GM23338 (cell line): ENCODE data around the gene TBC1D32. TPM values are rescaled to one million over a fixed set of nuclear protein-coding genes. Genes with fewer than 3 reads are reported as not detected.

ENCODE experiments used
- ATAC-seq: fragments of 200-7000 bp; cut with Tn5 transposase; 3 replicates; pipeline ENCODE4 v1.9.1; 2020
- DNase-seq: peaks from one replicate; pipeline ENCODE4 v3.0.0-alpha.2; 2015; ENCODE audit warnings: low spot score
- H2AFZ ChIP-seq: fragments of 200-600 bp; sonication (generic); 2 replicates; pipeline ENCODE4 v1.8.0; 2016; ENCODE audit warnings: antibody characterized with exemption, mild to moderate bottlenecking, moderate library complexity
- H3F3A ChIP-seq: fragments of 200-600 bp; sonication (generic); replicated peaks from 2 replicates; pipeline ENCODE4 v1.8.0; 2017; ENCODE audit warnings: antibody characterized with exemption, mixed run types, low read depth
- H3K27ac ChIP-seq: fragments of 200-600 bp; sonication (generic); 2 replicates; pipeline ENCODE4 v1.6.1; 2016; ENCODE audit warnings: low read depth
- H3K27me3 ChIP-seq: fragments of 200-600 bp; sonication (generic); 2 replicates; pipeline ENCODE4 v1.8.0; 2016; ENCODE audit warnings: mild to moderate bottlenecking, mixed run types, moderate library complexity; ENCODE audit not compliant: insufficient read depth
- H3K36me3 ChIP-seq: fragments of 200-600 bp; sonication (generic); 2 replicates; pipeline ENCODE4 v1.8.0; 2016; ENCODE audit warnings: mild to moderate bottlenecking; ENCODE audit not compliant: insufficient read depth
- H3K4me1 ChIP-seq: fragments of 200-600 bp; sonication (generic); 2 replicates; pipeline ENCODE4 v1.8.0; 2016; ENCODE audit warnings: mild to moderate bottlenecking, moderate library complexity; ENCODE audit not compliant: insufficient read depth
- H3K4me2 ChIP-seq: fragments of 200-600 bp; sonication (generic); 2 replicates; pipeline ENCODE4 v1.7.1; 2017; ENCODE audit warnings: mixed run types
- H3K4me3 ChIP-seq: fragments of 200-600 bp; sonication (generic); 2 replicates; pipeline ENCODE4 v1.6.1; 2016; ENCODE audit warnings: mixed run types
- H3K79me2 ChIP-seq: fragments of 200-600 bp; sonication (generic); replicated peaks from 2 replicates; pipeline ENCODE4 v1.8.0; 2017; ENCODE audit warnings: mild to moderate bottlenecking; ENCODE audit not compliant: insufficient read depth
- H3K9me2 ChIP-seq: fragments of 200-600 bp; sonication (generic); 2 replicates; pipeline ENCODE4 v1.8.0; 2017; ENCODE audit not compliant: insufficient read depth
- H4K20me1 ChIP-seq: fragments of 200-600 bp; sonication (generic); replicated peaks from 2 replicates; pipeline ENCODE4 v1.8.0; 2017; ENCODE audit warnings: mild to moderate bottlenecking; ENCODE audit not compliant: insufficient read depth
- H3K27ac Mint-ChIP-seq: 2 replicates; pipeline ENCODE4 v1.8.0; 2020; ENCODE audit warnings: inconsistent platforms, mild to moderate bottlenecking, moderate library complexity, mixed read lengths
- H3K27me3 Mint-ChIP-seq: 3 replicates; pipeline ENCODE4 v1.8.0; 2022; ENCODE audit warnings: low read depth, mild to moderate bottlenecking, moderate library complexity, mixed read lengths, inconsistent platforms; ENCODE audit not compliant: insufficient read depth, poor library complexity
- H3K36me3 Mint-ChIP-seq: 3 replicates; pipeline ENCODE4 v1.8.0; 2021; ENCODE audit warnings: low read depth, mild to moderate bottlenecking, inconsistent platforms, moderate library complexity, mixed read lengths
- H3K4me1 Mint-ChIP-seq: 3 replicates; pipeline ENCODE4 v1.8.0; 2020; ENCODE audit warnings: mild to moderate bottlenecking, inconsistent platforms, mixed read lengths
- H3K4me3 Mint-ChIP-seq: 3 replicates; pipeline ENCODE4 v1.8.0; 2021; ENCODE audit warnings: moderate library complexity, mild to moderate bottlenecking, inconsistent platforms, mixed read lengths
- H3K9me3 Mint-ChIP-seq: 3 replicates; pipeline ENCODE4 v1.8.0; 2020; ENCODE audit warnings: moderate library complexity, mild to moderate bottlenecking, inconsistent platforms, mixed read lengths
- CREB1 ChIP-seq: fragments of 250-450 bp; sonication (Bioruptor Pico); IDR thresholded peaks from 2 replicates; pipeline ENCODE4 v1.5.0; 2020; ENCODE audit warnings: low read depth, mild to moderate bottlenecking, moderate library complexity
- ETS1 ChIP-seq: IDR thresholded peaks from 2 replicates; pipeline ENCODE4 v1.6.1; 2016; ENCODE audit warnings: antibody characterized with exemption
- EZH2 ChIP-seq: fragments of 200-600 bp; sonication (generic); IDR thresholded peaks from one replicate; pipeline ENCODE4 v1.8.0; 2017; ENCODE audit warnings: antibody characterized with exemption, mild to moderate bottlenecking, low read depth; ENCODE audit not compliant: unreplicated experiment
- EZH2phosphoT487 ChIP-seq: fragments of 200-600 bp; sonication (generic); IDR thresholded peaks from one replicate; pipeline ENCODE4 v1.8.1; 2018; ENCODE audit warnings: antibody characterized with exemption; ENCODE audit not compliant: unreplicated experiment
- JUNB ChIP-seq: IDR thresholded peaks from one replicate; pipeline ENCODE4 v1.6.1; 2016; ENCODE audit warnings: antibody characterized with exemption; ENCODE audit not compliant: unreplicated experiment
- NANOG ChIP-seq: IDR thresholded peaks from 2 replicates; pipeline ENCODE4 v1.6.1; 2016; ENCODE audit warnings: antibody characterized with exemption, borderline replicate concordance
- POLR2AphosphoS5 ChIP-seq: IDR thresholded peaks from 2 replicates; pipeline ENCODE4 v1.6.1; 2016; ENCODE audit warnings: antibody characterized with exemption, low read depth
- REST ChIP-seq: IDR thresholded peaks from one replicate; pipeline ENCODE4 v1.6.1; 2018; ENCODE audit warnings: antibody characterized with exemption; ENCODE audit not compliant: unreplicated experiment
- STAT1 ChIP-seq: IDR thresholded peaks from one replicate; pipeline ENCODE4 v1.6.1; 2016; ENCODE audit warnings: antibody characterized with exemption; ENCODE audit not compliant: unreplicated experiment
- ZNF114 ChIP-seq: fragments of 250-450 bp; sonication (Bioruptor Pico); IDR thresholded peaks from 2 replicates; pipeline ENCODE4 v1.5.0; 2020; ENCODE audit warnings: mild to moderate bottlenecking, moderate library complexity
- ZNF331 ChIP-seq: fragments of 250-450 bp; sonication (Bioruptor Pico); IDR thresholded peaks from 2 replicates; pipeline ENCODE4 v1.5.0; 2020; ENCODE audit warnings: low read depth, mild to moderate bottlenecking, moderate library complexity
- ZNF462 ChIP-seq: fragments of 250-450 bp; sonication (Bioruptor Pico); IDR thresholded peaks from 2 replicates; pipeline ENCODE4 v1.5.0; 2020; ENCODE audit warnings: mild to moderate bottlenecking, moderate library complexity
- polyA plus RNA-seq: library from polyadenylated mRNA; unstranded; fragments of >200 nt; fragmentation: Nextera tagmentation; extraction: Ambion mirVana; gene quantifications from 2 replicates; pipeline ENCODE4 v1.2.1, GENCODE V29; 2016
- total RNA-seq: library from RNA; depleted of rRNA; stranded (reverse); fragments of >200 nt; shearing (Covaris generic); gene quantifications from 2 replicates; pipeline ENCODE4 v1.2.3, GENCODE V29; 2014
- TF ChIP-seq, protein P1 (sequence below), 2 experiments: fragments of 200-600 bp in 1 of 2; sonication (generic) in 1 of 2; conservative IDR thresholded peaks; 2 replicates each; pipeline versions ENCODE4 v1.5.1 to v1.6.1; 2016 to 2017; ENCODE audit warnings: antibody characterized with exemption in 2 of 2, low read depth in 2 of 2, mild to moderate bottlenecking in 2 of 2, moderate library complexity in 1 of 2

TBC1D32 gene
- total and polyA plus RNA-seq, 2 experiments from 2014 or later: 8.9 to 10.4 TPM

- ATAC-seq (no peak), DNase-seq (no peak)
- Mint-ChIP-seq H3K36me3 (no peaks in the 10 kb centered on the region), H3K27me3 (peaks cover 2% of the 10 kb centered on the region), H3K9me3 (no peaks in the 10 kb centered on the region), H3K4me3 (no peak overlapping the region), H3K27ac (no peak overlapping the region), H3K4me1 (peaks cover 7% of the 10 kb centered on the region)
- H3K9me2 ChIP-seq: no peaks in the 10 kb centered on the region
- no peak overlapping the region for H3K4me2 ChIP-seq
- peaks cover 8% of the 10 kb centered on the region for H3K4me1 ChIP-seq
- no peaks in the 10 kb centered on the region for H3K79me2 ChIP-seq
- TF ChIP-seq ZNF331: no peak
- no peak for TF ChIP-seq EZH2
- TF ChIP-seq ZNF462 (CRISPR knock-in tag): no peak
- no peak for TF ChIP-seq CREB1
- TF ChIP-seq, protein P1, sequence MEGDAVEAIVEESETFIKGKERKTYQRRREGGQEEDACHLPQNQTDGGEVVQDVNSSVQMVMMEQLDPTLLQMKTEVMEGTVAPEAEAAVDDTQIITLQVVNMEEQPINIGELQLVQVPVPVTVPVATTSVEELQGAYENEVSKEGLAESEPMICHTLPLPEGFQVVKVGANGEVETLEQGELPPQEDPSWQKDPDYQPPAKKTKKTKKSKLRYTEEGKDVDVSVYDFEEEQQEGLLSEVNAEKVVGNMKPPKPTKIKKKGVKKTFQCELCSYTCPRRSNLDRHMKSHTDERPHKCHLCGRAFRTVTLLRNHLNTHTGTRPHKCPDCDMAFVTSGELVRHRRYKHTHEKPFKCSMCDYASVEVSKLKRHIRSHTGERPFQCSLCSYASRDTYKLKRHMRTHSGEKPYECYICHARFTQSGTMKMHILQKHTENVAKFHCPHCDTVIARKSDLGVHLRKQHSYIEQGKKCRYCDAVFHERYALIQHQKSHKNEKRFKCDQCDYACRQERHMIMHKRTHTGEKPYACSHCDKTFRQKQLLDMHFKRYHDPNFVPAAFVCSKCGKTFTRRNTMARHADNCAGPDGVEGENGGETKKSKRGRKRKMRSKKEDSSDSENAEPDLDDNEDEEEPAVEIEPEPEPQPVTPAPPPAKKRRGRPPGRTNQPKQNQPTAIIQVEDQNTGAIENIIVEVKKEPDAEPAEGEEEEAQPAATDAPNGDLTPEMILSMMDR (conservative IDR thresholded peaks at IDR 0.05; ENCODE audit: low read depth in 2 of 2): no peak
- no peak for TF ChIP-seq ZNF114 (CRISPR knock-in tag)
- TF ChIP-seq EZH2phosphoT487: no peak
- TF ChIP-seq JUNB: no peak
- TF ChIP-seq STAT1: no peak
- no peak for TF ChIP-seq NANOG
- no peak for TF ChIP-seq REST
- no peak for TF ChIP-seq ETS1
- no peak for TF ChIP-seq POLR2AphosphoS5
- no peak overlapping the region for H3K4me3 ChIP-seq
- no peaks in the 10 kb centered on the region for H4K20me1 ChIP-seq
- H3F3A ChIP-seq: no peaks in the 10 kb centered on the region
- H2AFZ ChIP-seq: no peak overlapping the region
- H3K27ac ChIP-seq: no peak overlapping the region
- H3K27me3 ChIP-seq: no peaks in the 10 kb centered on the region
- no peaks in the 10 kb centered on the region for H3K36me3 ChIP-seq
Measured at GRCh38 chr6:121090492-121090891, 243.8 kb downstream of the TBC1D32 start.
